PC-9 (cell line): ENCODE results near the gene TDO2.

ENCODE experiments used
- CTCF ChIP-seq: fragments of 200-600 bp; sonication (generic); conservative IDR thresholded peaks from 2 replicates; pipeline ENCODE4 v1.6.1; 2017; ENCODE audit warnings: mixed run types, antibody characterized with exemption, mild to moderate bottlenecking, moderate library complexity
- EZH2 ChIP-seq: fragments of 200-600 bp; sonication (generic); IDR thresholded peaks from 2 replicates; pipeline ENCODE4 v1.8.0; 2017; ENCODE audit warnings: antibody characterized with exemption, low read depth

GRCh38 chr4:155961575-155961974 is 58.1 kb downstream of the TDO2 start:
- no peak for TF ChIP-seq CTCF
- TF ChIP-seq EZH2: no peak
